Activated T-cell treated with anti-CD3 and anti-CD28 coated beads, Interleukin-2, amount 50 U/mL, for 24 hours (primary cell): ENCODE measurements around the gene FMNL1.

Experiments used
- DNase-seq: peaks from one replicate; pipeline ENCODE4 v3.0.0-alpha.2; 2020
- H3K27ac Mint-ChIP-seq: 2 replicates; pipeline ENCODE4 v1.8.0; 2020; ENCODE audit warnings: mild to moderate bottlenecking, mixed read lengths
- H3K27me3 Mint-ChIP-seq: 2 replicates; pipeline ENCODE4 v1.8.0; 2020; ENCODE audit warnings: mixed read lengths
- H3K36me3 Mint-ChIP-seq: 2 replicates; pipeline ENCODE4 v1.8.0; 2020; ENCODE audit warnings: low read depth, mixed read lengths
- H3K4me1 Mint-ChIP-seq: 2 replicates; pipeline ENCODE4 v1.8.0; 2020; ENCODE audit warnings: low read depth, mixed read lengths
- H3K4me3 Mint-ChIP-seq: 2 replicates; pipeline ENCODE4 v1.8.0; 2020; ENCODE audit warnings: mild to moderate bottlenecking, moderate library complexity, mixed read lengths
- H3K9me3 Mint-ChIP-seq: 2 replicates; pipeline ENCODE4 v1.8.0; 2020; ENCODE audit warnings: mixed read lengths

Gene FMNL1

DNA sequence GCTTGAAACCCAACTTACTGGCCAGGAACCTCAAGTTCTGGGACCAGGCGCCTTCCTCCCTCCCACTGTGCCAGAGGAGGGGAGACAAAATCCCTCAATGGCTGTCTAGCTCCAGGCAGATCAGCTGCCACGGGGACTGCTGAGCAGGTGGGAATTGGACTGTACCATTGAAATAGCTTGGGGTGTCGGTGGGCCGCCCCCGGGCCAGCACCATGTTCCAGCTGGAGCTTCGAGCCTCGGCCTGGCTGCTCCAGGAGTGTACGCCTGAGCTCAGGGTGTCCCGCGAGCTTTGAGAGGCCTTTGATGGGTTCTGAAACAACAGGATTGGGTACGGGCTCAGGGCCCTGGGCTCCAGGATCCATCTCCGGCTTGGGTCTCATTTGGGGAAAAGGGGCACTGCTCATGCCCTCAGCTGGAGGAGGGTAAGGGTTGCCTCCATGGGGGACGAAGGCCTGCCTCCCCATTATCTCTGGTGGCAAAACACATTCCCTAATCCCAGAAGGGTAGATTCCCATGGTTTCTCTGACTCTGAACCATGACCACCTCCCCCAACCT is 44.8 kb downstream of the FMNL1 start:
- H3K4me1 Mint-ChIP-seq: peaks cover 54% of the 10 kb centered on the region
- no peaks in the 10 kb centered on the region for H3K9me3 Mint-ChIP-seq
- no peak for DNase-seq
- H3K4me3 Mint-ChIP-seq: no peak overlapping the region
- peaks cover 91% of the 10 kb centered on the region for H3K36me3 Mint-ChIP-seq
- H3K27me3 Mint-ChIP-seq: no peaks in the 10 kb centered on the region
- peak overlapping the region; percentile 80 for H3K27ac Mint-ChIP-seq

DNA sequence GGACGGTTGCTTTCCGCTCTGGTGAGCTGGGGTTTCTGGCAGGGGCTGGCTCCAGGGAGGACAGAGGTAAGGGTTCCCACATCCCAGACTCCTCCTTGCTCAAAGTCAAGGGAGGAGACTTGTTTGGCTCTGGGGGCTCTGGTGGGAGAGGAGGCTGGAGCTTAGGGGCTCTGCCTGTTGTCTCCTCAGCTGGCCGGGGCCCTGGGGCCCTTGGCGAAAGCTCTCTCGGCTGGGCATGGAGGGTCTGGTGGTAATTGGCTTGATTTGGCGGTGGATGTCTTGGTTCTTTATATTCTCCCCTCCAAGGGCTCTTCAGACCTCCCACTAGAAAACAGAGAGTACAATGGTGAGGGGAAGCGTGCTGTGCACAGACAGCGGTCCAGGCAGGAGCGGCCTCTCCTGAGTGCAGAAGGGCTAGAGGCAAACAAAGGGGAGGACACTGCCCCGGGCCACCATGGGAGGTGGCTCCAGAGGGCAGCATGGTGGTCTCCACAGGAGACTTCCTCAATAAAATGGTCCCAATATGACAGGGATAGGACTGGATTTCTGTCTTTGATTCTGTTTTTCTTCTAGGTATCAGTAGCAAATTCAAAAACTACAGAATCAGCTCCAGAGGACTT is 45.9 kb downstream of the FMNL1 start:
- DNase-seq: no peak
- Mint-ChIP-seq H3K27ac (peak overlapping the region; percentile 35), H3K9me3 (no peaks in the 10 kb centered on the region), H3K4me1 (peaks cover 51% of the 10 kb centered on the region), H3K4me3 (no peak overlapping the region), H3K36me3 (peaks cover 100% of the 10 kb centered on the region), H3K27me3 (no peaks in the 10 kb centered on the region)

DNA sequence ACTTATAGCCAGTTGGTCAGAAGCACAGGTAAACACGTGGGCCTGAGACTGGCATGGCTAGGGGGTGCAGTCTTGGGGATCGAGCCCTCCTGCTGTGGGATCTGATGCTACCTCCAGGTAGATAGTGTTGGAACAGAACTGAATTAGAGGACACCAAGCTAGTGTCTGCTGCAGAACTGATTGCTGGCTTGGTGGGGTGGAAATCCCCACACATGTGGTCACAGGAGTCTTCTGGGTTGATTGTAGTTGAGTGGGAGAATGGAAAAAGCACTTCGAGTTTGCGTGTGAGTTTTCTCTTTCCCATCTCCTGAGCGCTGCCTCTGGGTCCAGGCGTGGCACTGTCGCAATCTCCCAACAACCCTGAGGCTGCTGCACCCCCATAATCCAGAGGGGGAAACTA is 48.2 kb downstream of the FMNL1 start:
- DNase-seq: no peak
- H3K27ac Mint-ChIP-seq: peak overlapping the region; percentile 82
- H3K4me1 Mint-ChIP-seq: peaks cover 33% of the 10 kb centered on the region
- H3K27me3 Mint-ChIP-seq: no peaks in the 10 kb centered on the region
- H3K4me3 Mint-ChIP-seq: no peak overlapping the region
- peaks cover 99% of the 10 kb centered on the region for H3K36me3 Mint-ChIP-seq
- no peaks in the 10 kb centered on the region for H3K9me3 Mint-ChIP-seq

DNA sequence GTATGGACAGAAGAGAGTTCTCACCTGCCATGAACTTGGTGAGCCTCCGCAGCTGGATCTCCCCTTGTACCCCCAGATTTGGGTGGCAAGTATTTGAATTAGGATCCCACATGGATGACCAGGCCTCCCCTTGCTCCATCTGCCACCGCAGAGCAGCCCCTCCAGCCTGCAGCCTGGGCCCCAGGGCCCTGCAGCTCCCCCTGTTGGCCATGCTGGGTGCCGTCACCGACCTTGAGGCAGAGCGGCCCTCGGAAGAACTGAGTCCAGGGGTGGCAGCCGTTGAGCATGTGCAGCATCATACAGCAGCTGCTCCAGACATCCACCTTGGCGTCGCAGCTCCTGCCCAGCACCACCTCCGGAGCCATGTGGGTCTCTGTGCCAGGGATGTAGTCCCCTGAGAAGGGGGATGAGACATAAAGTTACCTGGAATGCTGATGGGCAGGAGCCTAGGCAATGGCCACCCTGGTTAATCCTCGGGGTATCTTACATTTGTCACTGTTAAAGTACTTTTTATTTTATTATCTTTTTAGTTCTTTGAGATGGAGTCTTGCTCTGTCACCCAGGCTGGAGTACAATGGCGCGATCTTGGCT is 49.2 kb downstream of the FMNL1 start:
- H3K9me3 Mint-ChIP-seq: no peaks in the 10 kb centered on the region
- H3K4me3 Mint-ChIP-seq: no peak overlapping the region
- H3K36me3 Mint-ChIP-seq: peaks cover 95% of the 10 kb centered on the region
- H3K27me3 Mint-ChIP-seq: no peaks in the 10 kb centered on the region
- H3K4me1 Mint-ChIP-seq: peaks cover 28% of the 10 kb centered on the region
- H3K27ac Mint-ChIP-seq: peak overlapping the region; percentile 82
- peak; percentile 74 for DNase-seq

DNA sequence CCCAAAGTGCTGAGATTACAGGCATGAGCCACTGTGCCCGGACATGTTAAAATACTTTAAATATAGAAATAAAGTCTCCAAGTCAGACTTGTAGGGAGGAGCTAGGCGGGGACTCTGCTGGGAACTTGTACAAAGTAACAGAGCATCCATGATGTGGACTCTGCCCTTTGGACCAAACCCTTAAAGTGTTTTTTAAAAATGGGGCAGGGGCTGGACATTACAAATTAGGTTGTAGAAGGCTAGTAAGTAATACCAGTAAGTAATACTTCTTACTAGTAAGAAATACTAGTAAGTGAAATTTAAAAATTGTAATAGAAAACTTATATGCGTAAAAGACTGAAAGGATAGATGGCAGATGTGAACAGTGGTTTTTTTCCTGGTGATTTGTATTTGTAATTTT is 49.9 kb downstream of the FMNL1 start:
- H3K36me3 Mint-ChIP-seq: peaks cover 93% of the 10 kb centered on the region
- no peak for DNase-seq
- no peaks in the 10 kb centered on the region for H3K9me3 Mint-ChIP-seq
- no peak overlapping the region for H3K4me3 Mint-ChIP-seq
- no peaks in the 10 kb centered on the region for H3K27me3 Mint-ChIP-seq
- peak overlapping the region; percentile 83 for H3K27ac Mint-ChIP-seq
- peaks cover 26% of the 10 kb centered on the region for H3K4me1 Mint-ChIP-seq

DNA sequence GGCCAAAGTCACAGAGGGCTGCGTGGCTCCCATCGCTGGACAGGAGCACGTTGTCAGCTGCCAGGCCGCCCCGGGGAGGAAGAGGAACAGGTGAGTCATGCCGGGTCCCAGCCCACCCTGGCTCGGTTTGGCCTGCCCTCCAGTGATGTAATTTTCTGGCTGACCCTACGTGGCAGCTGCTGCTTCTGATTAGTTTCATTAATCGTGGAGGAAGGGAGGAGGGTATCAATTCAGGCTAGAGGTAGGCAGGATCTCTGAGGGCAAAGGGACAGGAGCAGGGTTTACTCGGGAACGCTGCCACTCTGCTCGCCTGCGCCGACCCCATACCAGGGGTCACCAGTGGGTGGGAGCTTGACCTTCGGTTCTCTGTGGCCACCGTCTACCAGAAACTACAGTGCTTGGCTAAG is 51.9 kb downstream of the FMNL1 start:
- DNase-seq: no peak
- Mint-ChIP-seq H3K4me1 (peaks cover 37% of the 10 kb centered on the region), H3K27ac (peak overlapping the region; percentile 83), H3K36me3 (peaks cover 89% of the 10 kb centered on the region), H3K4me3 (no peak overlapping the region), H3K27me3 (no peaks in the 10 kb centered on the region), H3K9me3 (no peaks in the 10 kb centered on the region)

DNA sequence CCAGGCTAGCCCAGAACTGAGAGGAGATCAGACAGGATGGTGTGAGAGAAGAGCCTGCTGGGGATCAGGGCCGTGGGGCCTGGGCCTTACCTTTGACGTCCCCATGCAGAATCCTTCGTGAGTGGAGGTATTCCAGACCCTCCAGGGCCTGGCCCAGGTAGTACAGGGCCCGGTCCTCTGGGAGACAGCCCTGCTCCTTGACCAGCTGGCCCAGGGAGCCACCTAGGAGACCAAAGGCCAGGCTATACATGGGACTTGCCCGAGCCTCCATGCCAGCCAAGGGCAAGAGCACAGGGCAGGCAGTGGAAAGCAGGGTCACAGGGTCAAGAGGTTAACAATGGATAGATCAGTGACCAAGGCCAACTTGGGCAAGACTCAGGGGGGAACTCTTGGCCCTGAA is 52.3 kb downstream of the FMNL1 start:
- Mint-ChIP-seq H3K27me3 (no peaks in the 10 kb centered on the region), H3K27ac (peak overlapping the region; percentile 83), H3K36me3 (peaks cover 89% of the 10 kb centered on the region), H3K9me3 (no peaks in the 10 kb centered on the region), H3K4me3 (no peak overlapping the region), H3K4me1 (peaks cover 40% of the 10 kb centered on the region)
- DNase-seq: no peak

DNA sequence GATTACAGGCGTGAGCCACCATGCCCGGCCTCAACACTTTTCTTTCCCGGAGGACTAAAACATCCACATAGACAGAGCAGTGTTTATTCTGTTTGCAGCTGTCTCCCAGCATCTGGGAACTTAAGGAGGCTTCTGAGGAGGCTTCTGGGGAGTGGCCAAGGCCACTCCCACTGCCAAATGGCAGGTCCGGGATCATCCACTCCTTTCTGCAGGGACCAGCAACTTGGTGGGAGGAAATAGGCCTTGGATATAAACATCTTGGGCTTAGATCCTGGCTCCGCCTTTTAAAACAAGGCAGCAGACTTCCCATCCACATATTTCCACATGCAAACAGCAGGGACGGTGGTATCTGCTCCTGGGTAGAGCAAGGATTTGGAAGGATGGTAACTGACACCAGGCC is 54.3 kb downstream of the FMNL1 start:
- Mint-ChIP-seq H3K9me3 (no peaks in the 10 kb centered on the region), H3K36me3 (peaks cover 88% of the 10 kb centered on the region), H3K27me3 (no peaks in the 10 kb centered on the region), H3K27ac (peak overlapping the region; percentile 40), H3K4me3 (no peak overlapping the region), H3K4me1 (peaks cover 28% of the 10 kb centered on the region)
- DNase-seq: no peak

DNA sequence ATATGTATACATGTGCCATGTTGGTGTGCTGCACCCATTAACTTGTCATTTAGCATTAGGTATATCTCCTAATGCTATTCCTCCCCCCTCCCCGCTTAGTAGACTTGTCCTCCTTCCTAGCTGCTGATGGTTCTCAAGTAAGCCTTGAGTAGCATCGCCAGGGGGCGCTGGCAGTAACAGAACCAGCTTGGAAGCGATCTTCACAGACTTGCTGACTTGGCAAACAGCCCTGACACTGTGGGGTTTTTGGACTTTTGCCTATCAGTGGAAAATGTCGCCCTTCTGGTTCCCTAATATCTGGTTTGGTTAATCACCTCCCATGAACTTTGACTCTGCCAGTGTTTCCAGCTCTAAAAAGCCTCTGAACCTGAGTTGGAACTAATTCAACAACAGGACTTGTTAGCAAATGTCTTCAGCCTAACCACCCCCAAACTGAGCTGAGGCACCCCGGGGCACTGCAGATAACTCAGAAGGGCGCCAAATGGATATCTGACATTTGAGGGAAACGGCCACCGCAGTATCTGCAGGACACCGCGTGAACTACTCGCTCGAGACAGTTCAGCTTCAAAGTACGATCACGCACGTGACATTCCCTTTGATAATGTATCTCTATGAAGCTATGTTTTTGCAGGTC is 55.6 kb downstream of the FMNL1 start:
- peaks cover 86% of the 10 kb centered on the region for H3K36me3 Mint-ChIP-seq
- H3K27ac Mint-ChIP-seq: peak overlapping the region; percentile 78
- peaks cover 21% of the 10 kb centered on the region for H3K4me1 Mint-ChIP-seq
- peak; percentile 92 for DNase-seq
- H3K9me3 Mint-ChIP-seq: no peaks in the 10 kb centered on the region
- no peaks in the 10 kb centered on the region for H3K27me3 Mint-ChIP-seq
- no peak overlapping the region for H3K4me3 Mint-ChIP-seq

DNA sequence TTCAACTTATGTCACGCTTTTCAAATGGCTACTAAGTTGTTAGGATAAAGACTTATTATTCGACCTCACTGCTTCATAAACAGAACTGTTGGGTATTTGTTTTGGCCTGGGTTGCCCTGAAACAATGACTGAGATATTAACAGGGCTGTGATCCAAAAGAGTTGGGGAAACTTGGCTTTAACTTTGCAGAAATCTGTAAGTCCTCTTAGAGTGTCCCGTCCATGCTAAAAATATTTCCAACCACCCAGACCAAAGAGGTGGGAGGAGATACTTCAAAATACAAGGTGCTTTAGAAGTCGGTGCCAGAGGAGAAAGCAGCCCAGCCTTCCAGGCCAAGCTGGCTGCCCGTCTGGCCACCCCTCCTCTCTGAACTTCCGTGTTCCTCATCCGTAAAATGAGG is 56.3 kb downstream of the FMNL1 start:
- Mint-ChIP-seq H3K27ac (peak overlapping the region; percentile 78), H3K27me3 (no peaks in the 10 kb centered on the region), H3K4me1 (peaks cover 20% of the 10 kb centered on the region), H3K4me3 (no peak overlapping the region), H3K36me3 (peaks cover 86% of the 10 kb centered on the region), H3K9me3 (no peaks in the 10 kb centered on the region)
- no peak for DNase-seq

DNA sequence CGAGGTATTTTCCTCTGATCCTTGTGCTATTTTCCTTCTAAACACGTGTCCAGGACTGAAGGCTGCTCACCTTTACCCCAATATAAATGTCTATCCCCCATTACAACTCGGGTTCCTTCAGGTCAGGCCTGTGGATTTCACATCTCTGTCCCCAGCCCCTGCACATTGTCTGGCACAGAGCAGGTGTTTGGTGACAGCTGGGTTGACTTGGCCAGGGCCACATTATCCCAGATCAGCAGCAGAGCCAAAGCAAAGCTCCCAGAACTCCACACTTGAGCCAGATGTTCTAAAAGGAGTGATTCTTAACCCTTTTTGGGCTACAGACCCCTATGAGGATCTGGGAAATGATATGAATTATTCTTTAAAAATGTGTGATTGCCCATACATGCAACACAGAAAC is 58.2 kb downstream of the FMNL1 start:
- peaks cover 87% of the 10 kb centered on the region for H3K36me3 Mint-ChIP-seq
- H3K27me3 Mint-ChIP-seq: no peaks in the 10 kb centered on the region
- no peaks in the 10 kb centered on the region for H3K9me3 Mint-ChIP-seq
- no peak for DNase-seq
- H3K27ac Mint-ChIP-seq: no peak overlapping the region
- no peak overlapping the region for H3K4me3 Mint-ChIP-seq
- H3K4me1 Mint-ChIP-seq: peaks cover 32% of the 10 kb centered on the region

DNA sequence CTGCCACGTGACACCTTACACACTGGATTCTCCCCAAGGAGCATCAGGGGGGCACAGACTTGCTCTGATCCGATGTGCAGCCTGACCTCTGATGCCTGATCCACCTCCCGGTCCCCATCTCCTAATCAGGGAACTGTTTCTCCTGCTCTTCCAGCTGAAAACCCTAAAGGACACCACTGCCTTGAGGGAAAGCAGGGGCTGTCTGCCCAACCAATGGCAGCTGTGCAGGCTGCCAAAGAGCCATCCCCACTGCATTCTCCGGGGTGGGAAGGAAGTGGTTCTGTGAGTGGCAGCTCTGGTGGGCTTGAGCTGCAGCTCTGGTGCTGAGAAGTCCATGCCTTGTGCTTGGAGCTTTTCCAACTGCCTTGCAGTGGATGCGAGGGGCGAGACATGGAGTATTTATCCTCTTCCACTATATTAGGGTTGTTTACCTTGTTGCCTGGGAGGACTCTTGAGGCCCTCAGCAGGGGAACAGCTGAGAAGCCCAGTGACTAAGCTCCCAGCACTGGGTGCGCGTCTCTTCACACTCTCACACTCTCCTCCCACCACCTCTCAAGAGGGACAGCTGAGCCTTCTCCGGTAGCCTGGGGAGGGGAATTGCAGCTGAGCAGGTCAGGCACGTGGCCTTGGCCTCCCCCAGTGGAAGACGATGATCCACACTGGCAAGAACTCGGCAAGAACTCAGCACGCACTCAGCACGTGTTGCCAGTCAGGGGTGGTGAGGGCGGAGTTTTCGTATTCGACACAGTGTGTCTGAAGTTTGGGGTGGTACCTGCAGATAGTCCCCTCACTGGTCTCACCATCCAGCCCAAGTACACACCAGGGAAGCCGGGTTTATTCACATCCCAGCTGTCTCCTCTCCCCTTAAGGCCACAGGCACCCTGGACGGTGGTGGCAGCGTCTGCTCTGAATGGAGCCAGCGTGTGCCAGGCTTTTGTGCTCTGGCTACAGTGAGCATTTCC is 61.3 kb downstream of the FMNL1 start:
- H3K4me1 Mint-ChIP-seq: peaks cover 27% of the 10 kb centered on the region
- peaks cover 96% of the 10 kb centered on the region for H3K36me3 Mint-ChIP-seq
- no peak for DNase-seq
- H3K27ac Mint-ChIP-seq: peak overlapping the region; percentile 82
- H3K4me3 Mint-ChIP-seq: no peak overlapping the region
- H3K9me3 Mint-ChIP-seq: no peaks in the 10 kb centered on the region
- no peaks in the 10 kb centered on the region for H3K27me3 Mint-ChIP-seq

DNA sequence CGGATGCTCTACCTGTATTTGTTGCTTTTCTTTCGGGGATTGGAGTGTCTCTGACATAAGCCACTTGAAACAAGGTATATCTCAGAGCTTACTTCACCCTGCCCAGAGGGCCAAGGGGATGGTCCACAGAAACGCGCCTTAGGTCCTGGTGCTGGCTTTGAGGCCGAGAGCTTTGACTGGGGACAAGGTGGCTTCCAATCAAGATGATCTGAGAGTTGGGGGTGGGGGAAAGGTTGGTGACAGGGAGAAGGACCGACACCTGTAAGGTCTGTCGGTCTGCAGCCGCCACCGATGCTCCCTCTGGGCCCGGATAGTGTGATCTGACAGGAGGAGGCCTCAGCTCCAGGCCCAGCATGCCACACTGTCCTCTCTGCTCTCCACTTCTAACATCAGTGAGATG is 62.0 kb downstream of the FMNL1 start:
- H3K4me1 Mint-ChIP-seq: peaks cover 24% of the 10 kb centered on the region
- H3K27me3 Mint-ChIP-seq: no peaks in the 10 kb centered on the region
- H3K36me3 Mint-ChIP-seq: peaks cover 96% of the 10 kb centered on the region
- no peaks in the 10 kb centered on the region for H3K9me3 Mint-ChIP-seq
- DNase-seq: no peak
- H3K27ac Mint-ChIP-seq: peak overlapping the region; percentile 82
- H3K4me3 Mint-ChIP-seq: no peak overlapping the region
